Activated CD8-positive, alpha-beta memory T cell treated with anti-CD3 and anti-CD28 coated beads, Interleukin-2, amount 50 U/mL, for 48 hours (primary cell): ENCODE measurements around the gene HOXA6.

Experiments used
- DNase-seq: peaks from one replicate; pipeline ENCODE4 v3.0.0-alpha.2; 2020

Gene HOXA6

DNA sequence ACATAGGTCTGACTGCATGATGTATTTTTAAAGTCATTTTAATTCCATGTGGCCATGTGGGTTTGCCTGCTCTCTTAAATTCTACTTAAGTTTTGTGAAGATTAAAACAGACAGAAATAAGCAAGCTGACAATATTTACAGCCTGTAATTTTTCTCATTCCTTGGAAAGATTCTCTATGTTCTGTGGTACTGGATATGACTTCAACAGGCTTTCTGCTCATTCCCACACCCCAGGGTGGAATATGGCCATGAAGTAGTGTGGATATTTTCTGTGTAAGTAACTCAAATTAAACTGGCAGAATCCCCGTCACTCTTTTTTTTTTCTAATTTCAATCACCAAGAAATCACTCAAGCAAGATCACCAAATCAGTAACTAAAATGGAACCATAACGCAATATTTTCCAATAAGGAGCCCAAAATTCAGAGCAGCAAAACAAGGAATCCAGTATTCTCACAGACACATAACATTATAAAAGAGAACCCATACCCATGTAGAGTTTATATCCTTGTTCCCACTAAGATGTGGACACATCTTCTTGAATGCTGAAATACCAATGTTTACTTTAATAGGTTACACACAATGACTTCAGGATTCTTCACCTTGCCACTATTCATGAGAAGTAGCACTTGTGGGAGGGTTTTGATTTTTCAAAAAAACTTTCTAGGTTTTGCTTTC, 9.8 kb downstream of the HOXA6 start:
- DNase-seq: no peak

DNA sequence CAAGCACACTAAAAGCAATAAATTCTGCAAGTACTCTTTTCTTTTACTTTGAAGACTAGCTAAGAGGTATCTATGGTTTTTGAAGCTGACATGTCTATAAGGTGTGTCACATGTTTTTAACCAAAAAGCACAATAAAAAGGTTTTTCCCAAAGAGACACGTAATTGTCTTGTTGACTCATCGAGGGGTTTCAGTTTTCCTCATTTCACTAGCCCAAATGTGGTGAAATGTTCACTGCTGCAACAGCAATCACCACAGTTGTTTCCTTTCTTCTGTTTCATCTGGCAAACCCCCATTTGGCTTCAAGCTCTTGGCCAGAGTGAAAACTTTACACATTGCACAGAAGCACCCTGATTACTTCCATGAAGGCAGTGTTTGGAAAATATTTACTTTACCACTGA, 13.2 kb downstream of the HOXA6 start:
- no peak for DNase-seq

DNA sequence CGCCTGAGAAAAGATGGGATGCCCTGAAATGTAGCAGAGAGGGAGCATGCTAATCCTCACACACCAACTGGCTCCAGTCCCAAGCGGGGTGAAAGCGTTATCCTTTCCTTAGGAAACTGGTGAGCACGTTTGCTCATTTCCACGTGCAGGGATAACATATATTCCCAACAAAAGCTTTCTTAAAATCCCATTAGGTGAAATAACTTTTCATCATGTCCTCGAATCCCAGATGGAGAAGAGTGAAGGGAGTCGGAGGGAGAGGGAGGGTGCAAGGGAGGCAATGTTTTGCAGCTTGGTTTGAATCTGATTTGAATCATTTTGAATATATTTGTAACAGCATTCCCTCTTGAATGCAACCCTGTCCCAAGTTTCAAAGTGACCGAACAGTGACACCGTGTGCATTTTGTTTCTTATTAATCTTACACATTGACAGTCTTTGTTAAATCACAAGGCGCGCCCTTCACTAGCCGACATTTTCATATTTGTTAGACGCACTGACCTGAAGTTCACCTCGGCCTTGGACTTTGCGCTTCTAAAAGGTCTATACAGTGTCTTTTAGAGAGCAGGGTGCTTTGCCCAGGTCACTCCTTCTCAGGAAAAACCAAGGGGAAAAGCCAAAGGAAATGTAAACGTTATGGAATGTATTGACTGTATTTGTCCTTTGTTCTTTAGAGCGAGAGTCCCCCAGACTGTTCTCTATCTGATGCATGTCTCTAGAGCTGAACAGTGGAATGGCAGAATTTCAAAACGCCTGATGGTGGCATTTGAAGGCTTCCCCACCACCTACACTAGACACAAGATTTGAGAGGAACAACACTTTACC, 14.0 kb downstream of the HOXA6 start:
- DNase-seq: no peak

DNA sequence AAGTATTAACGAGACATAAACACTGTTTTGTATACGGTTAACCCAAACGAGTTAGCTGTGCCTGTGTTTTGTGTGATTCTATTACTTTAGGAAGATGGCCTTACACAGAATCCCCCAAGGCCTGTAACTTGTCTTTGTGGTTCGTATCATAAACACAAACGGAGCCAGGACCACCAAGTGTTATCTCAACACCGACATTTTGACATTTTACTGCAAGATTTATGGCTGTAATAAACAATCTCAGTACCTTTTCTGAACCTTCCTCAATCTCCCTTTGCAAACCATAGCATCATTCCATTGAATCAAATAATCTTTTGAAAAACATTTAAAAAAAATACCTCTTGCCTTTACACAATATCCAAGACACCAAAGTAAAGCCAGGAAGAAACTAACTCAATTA, 14.6 kb downstream of the HOXA6 start:
- DNase-seq: no peak

DNA sequence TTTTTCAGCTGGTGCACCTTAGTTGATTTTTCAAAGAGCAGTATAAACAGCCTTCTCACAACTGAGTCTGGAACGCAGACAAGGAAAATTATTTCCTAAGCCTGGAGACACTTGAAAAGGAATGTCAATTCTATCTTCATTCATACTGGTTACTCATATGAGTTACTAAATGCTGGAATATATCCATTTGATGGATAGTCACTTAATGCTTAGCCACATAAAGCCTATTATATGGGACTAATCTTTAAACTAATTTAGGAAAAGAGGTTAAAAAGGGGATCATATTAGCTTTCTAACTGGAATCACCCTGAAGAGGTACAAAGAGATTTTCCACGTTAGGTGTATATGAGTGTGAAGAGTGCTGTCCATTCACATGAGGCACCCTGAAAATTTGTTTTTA, 15.4 kb downstream of the HOXA6 start:
- no peak for DNase-seq

DNA sequence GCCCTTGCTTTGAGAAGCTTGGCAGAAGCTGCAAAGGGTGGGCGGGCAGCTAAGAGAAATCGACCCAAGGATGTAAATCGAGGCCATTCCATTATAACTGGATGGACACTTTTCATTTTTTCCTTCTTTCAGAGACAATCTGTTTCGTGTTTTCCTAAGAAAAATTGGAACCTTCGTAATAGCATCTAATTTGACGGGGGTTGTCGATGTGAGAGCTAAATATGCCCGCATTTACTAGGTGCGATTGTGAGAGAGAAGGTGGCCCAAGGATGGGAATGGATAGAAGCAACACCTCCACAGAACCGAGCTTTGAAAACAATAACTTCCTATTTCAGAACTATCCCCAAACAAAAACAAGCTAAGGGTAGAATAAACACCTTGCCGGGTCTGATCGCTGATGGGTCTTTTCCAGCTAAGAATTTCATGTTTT, 16.2 kb downstream of the HOXA6 start:
- DNase-seq: no peak

DNA sequence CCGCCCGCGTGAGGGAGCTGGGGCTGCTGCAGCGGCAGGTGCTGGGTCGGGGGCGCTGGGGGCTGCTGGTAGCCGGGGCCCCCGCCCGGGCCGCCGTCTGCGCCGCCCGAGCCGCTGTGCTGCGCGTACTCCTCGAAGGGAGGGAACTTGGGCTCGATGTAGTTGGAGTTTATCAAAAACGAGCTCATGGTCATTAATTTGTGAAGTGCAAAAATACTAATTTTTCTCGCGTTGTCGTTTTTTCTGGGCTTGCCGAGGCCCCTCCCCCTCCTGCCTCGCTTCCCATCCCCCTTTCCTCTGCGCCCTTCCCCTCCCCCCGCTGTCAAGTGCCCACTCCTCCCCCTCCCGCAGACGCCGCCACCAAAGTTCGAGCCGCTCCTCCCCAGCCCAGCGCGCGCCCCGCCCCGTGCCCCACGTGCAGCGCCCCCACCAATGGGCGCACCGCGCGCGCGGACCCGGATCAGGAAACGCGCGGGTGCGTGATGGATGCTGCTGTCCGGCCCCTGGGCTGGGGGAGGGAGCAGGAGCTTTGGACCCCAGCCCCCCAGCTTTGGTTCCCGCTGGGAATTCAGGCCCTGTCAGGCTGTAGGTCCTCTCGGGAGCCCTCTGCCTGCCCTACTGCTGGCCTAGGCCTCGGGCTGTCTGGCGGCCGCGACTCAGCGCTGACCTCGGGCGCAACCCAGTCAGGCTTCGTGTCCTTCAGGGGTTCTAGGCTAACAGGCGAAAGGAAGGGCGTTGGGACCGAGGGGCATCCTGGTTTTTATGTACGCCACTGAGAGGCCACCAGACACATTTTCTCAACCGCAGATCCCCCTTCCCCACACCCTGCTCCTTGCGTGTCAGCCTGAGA, 16.8 kb downstream of the HOXA6 start, which contains the start of gene HOXA4:
Gene HOXA4, minus strand, starts transcription at position 218 of the 850 bp plus-strand sequence. Its CDS starts 24 bp downstream, at position 194.
- peak; percentile 76 for DNase-seq

DNA sequence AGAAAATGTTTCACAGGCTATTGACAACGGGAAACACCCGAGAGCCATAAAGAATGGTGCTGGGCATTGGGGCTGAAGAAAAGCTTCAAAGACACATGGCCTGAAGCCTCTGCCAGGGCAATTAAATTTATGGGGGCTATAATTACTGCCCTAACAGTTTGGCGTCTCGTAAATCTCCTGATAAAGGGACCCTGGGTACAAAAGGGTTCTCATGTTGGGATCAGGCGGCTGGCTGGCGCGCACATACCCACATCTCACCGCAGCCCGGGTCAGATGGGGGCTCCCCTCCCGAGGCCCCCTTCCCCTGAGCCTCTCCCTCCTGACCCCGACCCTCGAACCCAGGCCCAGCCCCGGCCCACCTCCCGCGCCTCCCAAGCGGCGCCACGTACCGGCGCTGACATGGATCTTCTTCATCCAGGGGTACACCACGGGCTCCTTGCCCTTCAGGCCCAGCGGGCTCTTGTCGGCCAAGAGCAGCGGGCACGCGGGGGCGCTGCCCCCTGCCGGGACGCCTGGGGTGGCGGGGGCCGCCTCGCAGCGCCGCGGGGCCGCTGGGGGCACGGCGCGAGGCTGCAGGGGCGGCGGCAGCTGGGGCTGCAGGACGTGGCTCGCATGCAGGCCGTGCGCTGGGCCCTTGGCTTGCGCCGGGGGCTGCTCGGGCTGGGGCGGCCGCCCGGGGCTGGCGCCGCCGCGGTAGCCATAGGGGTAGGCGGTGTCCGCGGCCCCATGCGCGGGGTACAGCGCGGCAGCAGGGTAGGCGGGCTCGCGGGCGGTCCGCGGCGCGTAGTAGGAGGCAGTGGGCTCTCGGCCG, 17.6 kb downstream of the HOXA6 start:
- DNase-seq: no peak

DNA sequence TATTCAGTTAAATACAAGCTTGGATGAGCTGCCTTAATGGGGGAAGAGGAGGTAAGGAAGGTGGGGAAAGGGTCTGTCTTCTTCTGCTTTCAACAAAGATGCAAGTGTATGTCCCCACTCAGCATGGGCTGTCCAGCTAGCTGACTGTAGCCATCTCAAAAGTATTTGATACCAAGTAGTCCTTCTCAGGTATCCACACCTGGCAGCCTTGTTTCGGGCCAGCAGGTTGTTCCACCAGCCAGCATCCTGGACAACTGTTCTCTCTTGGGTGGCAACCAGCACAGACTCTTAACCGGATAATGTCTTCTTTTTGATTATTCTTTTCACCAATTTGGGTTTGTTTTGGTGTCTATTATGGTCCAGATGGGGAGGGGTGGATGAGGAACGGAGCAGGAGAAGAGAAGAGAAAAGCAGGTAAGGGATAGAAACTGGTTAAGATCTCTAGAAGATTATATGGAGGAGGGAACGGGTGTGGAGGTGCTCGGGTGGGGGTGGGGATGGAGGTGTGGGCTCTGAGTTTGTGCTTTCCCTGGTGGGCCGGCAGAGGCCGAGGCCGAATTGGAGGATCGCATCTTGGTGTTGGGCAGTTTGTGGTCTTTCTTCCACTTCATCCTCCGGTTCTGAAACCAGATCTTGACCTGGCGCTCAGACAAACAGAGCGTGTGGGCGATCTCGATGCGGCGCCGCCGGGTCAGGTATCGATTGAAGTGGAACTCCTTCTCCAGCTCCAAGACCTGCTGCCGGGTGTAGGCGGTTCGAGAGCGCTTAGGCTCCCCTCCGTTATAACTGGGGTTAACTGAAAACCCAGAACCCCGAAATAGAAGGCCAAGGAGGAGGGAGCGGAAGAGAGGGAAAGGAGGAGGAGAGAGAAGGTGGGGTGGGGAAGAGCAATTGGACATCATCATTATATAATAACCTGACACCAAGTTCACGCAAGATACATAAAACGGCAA, 18.5 kb downstream of the HOXA6 start:
- DNase-seq: no peak

DNA sequence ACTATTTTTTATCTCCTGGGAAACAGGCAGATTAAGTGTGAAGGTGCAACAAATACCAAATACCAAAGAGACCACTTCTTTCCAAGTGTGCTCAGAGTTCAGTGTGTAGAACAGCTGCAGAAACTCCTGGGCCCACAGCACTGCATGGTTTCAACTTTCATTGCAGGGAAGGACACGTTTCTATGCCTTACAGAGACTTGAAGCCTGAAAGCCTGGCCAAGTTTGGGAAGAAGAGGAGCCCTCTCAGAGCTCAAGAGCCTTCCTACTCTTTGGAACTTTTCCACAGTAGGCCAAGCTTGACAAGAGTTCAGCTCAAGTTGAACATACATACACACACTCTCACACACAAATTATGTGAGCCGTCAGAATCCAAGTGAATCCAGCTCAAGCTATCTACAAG, 19.5 kb downstream of the HOXA6 start:
- no peak for DNase-seq

DNA sequence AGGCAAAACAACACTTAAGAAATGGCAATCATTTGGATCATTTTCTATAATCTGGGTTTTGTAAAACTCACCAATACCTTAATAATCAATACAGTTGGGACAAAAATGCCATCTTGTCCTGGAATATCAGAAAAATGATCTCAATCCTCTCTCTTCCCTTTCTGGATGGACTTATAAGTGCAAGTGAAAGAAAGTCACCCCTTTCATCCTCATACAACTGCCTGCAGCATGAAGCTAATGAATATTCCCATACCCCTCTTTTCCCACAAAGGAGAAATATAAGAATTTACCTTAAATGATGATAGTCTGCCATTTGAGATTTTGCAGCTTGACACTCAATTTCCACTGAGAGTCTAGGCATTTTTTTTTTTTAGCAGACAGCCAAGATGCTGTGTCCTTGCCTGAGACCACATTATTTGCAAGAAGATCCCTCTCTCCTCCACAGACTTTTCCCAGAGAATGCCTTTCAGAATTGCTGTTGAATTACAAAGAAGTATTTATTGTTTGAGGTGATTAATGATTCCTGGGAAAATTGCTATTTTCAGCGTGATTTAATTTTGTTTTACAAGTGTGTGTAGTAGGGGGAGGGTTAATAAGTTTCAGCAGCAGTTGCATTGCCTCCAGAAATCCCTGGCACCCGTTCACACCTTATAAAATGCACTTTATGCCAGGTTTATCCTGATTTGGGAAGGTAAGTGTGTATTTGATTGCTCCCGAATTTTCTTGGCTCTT, 20.8 kb downstream of the HOXA6 start:
- no peak for DNase-seq

DNA sequence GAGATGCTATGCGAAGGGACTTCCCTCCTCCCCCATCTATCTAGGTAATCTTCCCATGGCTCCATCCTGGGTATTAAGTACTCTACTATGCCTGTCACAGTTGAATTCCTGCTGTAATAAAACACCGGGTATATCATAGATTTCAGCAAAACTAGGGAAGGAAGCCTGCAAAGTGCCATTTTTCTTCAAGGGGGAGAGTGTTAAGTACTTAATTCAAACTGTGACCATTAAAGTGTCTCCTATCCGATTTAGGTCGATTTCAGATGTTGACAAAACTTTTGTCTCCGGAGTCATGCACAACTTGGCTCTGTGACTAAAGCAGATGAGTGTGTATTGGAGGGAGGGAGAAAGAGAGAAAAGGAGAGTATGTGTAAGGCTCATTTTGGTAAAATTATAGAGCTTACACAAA, 21.6 kb downstream of the HOXA6 start:
- DNase-seq: no peak

DNA sequence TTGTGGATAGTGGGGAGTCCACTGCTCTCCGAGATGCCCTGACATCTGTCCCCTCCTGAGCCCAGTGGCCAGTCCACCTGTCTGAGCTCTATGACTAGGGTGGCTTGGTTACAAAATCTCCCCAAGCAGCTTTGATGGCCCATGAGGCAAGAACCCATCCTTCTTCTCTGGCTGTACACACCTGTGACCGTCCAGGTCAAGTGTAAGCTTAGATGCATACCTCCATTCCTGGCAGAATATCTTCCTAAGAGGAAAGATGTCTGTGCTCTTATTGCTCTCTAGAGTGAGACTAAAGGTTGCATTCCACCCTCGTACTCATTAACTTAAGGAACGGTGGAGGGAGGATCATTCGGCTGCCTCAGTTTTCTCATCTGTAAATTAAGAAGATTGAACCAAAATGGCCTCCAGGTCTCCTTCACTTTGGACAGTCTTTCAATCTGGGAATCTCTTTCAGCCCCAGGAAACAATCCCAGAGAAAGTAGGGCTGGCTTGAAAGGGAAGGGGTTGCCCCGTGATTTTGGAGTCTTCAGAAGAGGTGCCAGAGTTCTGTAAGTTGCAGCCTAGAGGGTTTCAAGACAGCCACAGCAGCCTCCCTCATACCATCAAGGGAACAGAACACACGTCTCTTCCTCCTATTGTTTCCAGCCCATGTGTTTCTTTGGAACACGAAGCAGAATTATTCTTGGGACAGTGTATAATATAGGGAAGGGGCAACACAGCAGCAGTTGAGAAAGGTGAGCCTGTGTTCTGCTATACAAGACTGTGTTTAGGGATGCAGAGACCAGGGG, 22.5 kb downstream of the HOXA6 start:
- DNase-seq: no peak

DNA sequence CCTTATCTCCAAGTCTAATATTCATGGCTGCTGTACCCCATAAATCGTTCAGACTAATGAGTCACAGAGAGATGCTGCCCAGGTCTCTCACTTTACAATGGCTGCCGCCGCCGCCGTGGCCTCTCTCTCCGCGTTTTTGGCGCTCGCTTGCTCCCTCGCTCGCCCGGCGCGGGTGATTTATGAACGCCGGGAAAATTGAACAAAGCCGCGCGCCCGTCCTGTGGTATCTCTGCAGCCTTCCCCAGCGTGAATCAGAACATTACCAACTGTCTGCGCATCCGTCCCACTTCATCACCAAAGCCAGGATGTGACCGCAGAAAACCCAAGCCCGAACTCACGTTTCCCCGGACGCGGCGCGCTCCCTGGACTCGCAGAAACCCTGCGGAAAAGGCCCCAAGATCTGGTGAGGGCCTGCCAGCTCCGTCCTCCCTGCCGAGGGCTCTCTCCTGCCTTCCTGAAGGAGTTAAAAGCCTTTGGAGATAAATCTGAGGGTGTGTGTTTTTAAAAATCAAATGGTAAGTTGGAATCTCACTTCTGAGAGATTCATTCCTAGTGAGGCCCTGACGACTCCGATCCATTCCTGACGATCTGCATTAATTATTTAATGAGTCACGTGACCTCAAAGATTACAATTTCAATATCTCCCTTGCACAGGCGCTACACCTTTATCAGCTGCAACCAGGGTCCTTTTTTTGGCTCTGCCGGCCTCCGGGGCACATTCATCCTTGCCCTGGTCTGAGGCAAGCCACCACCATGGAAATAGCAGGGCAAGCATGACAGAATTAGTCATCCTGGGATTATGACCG, 23.3 kb downstream of the HOXA6 start:
- DNase-seq: no peak

DNA sequence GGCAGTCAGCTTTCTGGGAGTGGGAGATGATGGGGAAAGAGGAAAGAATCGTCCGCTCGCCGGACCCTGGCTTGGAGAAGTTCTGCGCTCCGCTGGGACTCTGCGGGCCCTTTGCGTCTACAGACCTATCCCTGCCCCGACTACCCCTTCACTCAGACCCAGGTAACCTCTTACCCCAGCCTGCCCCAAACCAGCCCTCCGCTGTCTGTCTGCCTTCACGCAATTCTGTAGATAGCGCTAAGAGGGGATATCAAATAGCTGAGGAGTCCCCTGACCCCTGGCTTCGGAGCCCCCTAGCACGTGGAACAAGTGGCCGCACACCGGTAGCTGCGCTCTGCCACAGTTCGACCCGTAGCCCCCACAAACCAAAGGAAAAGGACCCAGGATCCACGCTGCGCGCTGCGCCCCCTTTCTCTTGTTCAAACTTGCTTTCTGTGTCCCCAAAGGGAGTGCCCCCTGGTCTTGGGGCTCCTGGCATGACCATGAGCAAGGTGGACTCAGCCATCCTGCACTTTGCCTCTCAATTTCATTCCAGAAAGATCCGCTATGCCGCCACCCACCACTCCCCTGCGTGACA, 24.0 kb downstream of the HOXA6 start:
- DNase-seq: no peak

DNA sequence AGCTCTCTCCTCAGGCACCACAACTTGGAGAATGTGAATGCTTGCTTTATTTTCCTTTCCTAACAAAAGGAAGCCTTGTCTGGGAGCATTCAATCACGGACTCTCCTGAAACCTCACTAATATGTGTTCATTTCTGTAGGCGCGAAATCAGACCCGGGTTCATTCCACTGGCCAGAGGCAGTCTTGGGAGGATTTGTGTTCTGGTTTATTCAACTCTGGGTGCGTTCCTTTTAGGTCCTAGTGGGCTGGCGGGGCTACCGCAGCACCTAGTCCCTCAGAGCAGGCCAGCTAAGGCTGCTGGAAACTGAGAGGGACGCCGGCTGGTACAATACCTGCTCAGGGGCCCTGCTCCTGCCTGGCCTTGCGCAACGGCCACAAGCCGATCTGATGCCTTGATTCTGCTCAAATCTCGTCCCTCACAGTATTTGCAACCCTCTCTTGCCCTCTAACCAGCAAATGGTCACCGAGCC, 24.5 kb downstream of the HOXA6 start:
- no peak for DNase-seq

DNA sequence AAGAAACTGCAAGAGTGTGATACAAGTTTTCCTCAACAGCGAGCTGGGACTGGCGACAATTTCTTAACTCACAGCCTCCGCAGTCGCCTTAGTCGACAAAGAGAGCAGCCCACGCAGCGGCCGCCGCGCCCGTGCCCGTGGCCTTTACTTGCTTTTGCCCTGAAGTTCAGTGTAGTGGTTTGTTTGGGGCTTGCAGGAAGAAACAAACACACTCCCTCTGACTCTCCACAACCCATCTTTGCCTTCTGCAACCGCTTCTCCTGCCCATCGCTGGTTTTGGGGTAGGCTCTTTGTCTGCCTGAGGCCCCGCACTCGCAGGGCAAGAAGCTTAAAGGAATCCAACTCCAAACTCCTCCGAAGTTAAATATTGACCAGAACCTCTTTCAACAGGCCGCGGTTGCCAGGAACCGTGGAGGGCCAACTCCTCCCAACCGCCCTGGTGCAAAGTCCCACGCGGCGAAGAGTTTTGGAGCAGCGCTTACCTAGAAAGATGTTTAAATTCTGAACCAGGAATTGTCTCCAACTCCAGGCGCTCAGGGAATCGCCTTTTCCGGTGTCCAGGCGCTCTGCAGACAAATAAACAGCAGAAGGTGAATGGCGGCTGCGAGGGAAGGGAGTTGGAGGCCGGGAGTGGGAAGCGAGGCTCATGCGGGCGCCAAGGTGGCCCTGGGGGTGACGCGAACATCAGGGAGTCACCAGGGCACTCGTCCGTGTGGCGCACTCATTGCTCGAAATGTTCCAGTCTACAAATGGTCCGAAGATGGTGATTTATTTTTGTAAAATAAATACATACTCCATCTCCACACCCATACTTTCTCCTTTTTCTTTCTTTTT, 25.3 kb downstream of the HOXA6 start:
- no peak for DNase-seq
